Loucy (cell line): ENCODE data around the gene CNPY1.

Experiments
- H2AFZ ChIP-seq: fragments of 200-600 bp; sonication (generic); 2 replicates; pipeline ENCODE4 v1.6.0; 2016; ENCODE audit warnings: antibody characterized with exemption, mild to moderate bottlenecking, low read length, moderate library complexity
- H3F3A ChIP-seq: fragments of 200-600 bp; 2 replicates; pipeline ENCODE4 v1.6.0; 2016; ENCODE audit warnings: antibody characterized with exemption, low read depth, mild to moderate bottlenecking
- H3K27me3 ChIP-seq: fragments of 200-600 bp; sonication (generic); 2 replicates; pipeline ENCODE4 v1.6.1; 2014; ENCODE audit warnings: low read length, mild to moderate bottlenecking; ENCODE audit not compliant: insufficient read depth, poor library complexity, severe bottlenecking
- H3K36me3 ChIP-seq: fragments of 200-600 bp; sonication (generic); 2 replicates; pipeline ENCODE4 v1.6.1; 2016; ENCODE audit warnings: low read length; ENCODE audit not compliant: insufficient read depth
- H3K4me1 ChIP-seq: fragments of 200-600 bp; sonication (generic); 2 replicates; pipeline ENCODE4 v1.5.1; 2014; ENCODE audit warnings: low read length, mild to moderate bottlenecking; ENCODE audit not compliant: insufficient read depth, poor library complexity, severe bottlenecking
- H3K4me2 ChIP-seq: fragments of 200-600 bp; sonication (generic); 2 replicates; pipeline ENCODE4 v1.6.0; 2014; ENCODE audit warnings: antibody characterized with exemption, low read length, low read depth, mild to moderate bottlenecking; ENCODE audit not compliant: poor library complexity, severe bottlenecking
- H3K4me3 ChIP-seq: fragments of 200-600 bp; sonication (generic); 2 replicates; pipeline ENCODE4 v1.5.1; 2014; ENCODE audit warnings: low read length, mild to moderate bottlenecking, mixed read lengths; ENCODE audit not compliant: poor library complexity, severe bottlenecking
- H3K79me2 ChIP-seq: fragments of 200-600 bp; sonication (generic); 2 replicates; pipeline ENCODE4 v1.6.1; 2014; ENCODE audit warnings: low read length; ENCODE audit not compliant: insufficient read depth
- H3K9ac ChIP-seq: fragments of 200-600 bp; sonication (generic); 2 replicates; pipeline ENCODE4 v1.6.0; 2014; ENCODE audit warnings: mild to moderate bottlenecking, low read depth, low read length, moderate library complexity; ENCODE audit not compliant: poor library complexity, severe bottlenecking
- H3K9me2 ChIP-seq: fragments of 200-600 bp; sonication (generic); replicated peaks from 2 replicates; pipeline ENCODE4 v1.6.1; 2016; ENCODE audit warnings: low read depth, low read length, mixed read lengths
- H3K9me3 ChIP-seq: fragments of 200-600 bp; sonication (generic); 2 replicates; pipeline ENCODE4 v1.6.1; 2014; ENCODE audit warnings: mild to moderate bottlenecking, antibody characterized with exemption, low read length, low read depth; ENCODE audit not compliant: insufficient read depth
- H4K20me1 ChIP-seq: fragments of 200-600 bp; sonication (generic); 2 replicates; pipeline ENCODE4 v1.6.0; 2014; ENCODE audit warnings: antibody characterized with exemption, low read length, mild to moderate bottlenecking; ENCODE audit not compliant: insufficient read depth, poor library complexity, severe bottlenecking
- CTCF ChIP-seq: fragments of 200-600 bp; sonication (generic); conservative IDR thresholded peaks from 2 replicates; pipeline ENCODE4 v1.5.1; 2014; ENCODE audit warnings: mild to moderate bottlenecking, antibody characterized with exemption, low read length
- EZH2phosphoT487 ChIP-seq: fragments of 200-600 bp; IDR thresholded peaks from 2 replicates; pipeline ENCODE4 v1.6.1; 2018; ENCODE audit warnings: antibody characterized with exemption, mild to moderate bottlenecking, moderate library complexity, borderline replicate concordance

CNPY1 gene

GRCh38 chr7:155457544-155458110, 88.7 kb downstream of the CNPY1 start:
- Histone ChIP-seq H3K9ac (no peak overlapping the region), H4K20me1 (no peaks in the 10 kb centered on the region), H3K9me3 (no peaks in the 10 kb centered on the region), H3F3A (no peaks in the 10 kb centered on the region), H3K36me3 (no peaks in the 10 kb centered on the region), H3K4me1 (no peaks in the 10 kb centered on the region), H3K4me2 (no peak overlapping the region), H3K4me3 (no peak overlapping the region), H3K27me3 (peaks cover 1% of the 10 kb centered on the region), H3K79me2 (no peaks in the 10 kb centered on the region), H3K9me2 (no peaks in the 10 kb centered on the region), H2AFZ (no peak overlapping the region)
- no peak for TF ChIP-seq EZH2phosphoT487
- no peak for TF ChIP-seq CTCF

- Histone ChIP-seq H3K4me3 (no peak overlapping the region), H3K9me2 (no peaks in the 10 kb centered on the region), H3K9me3 (no peaks in the 10 kb centered on the region), H3K4me1 (no peaks in the 10 kb centered on the region), H3K27me3 (peaks cover 5% of the 10 kb centered on the region), H3K9ac (no peak overlapping the region), H3K4me2 (no peak overlapping the region), H3K36me3 (no peaks in the 10 kb centered on the region), H3K79me2 (no peaks in the 10 kb centered on the region), H3F3A (no peaks in the 10 kb centered on the region), H4K20me1 (no peaks in the 10 kb centered on the region), H2AFZ (no peak overlapping the region)
- TF ChIP-seq CTCF = no peak
- TF ChIP-seq EZH2phosphoT487 = no peak
These were observed 89.4 kb downstream of the CNPY1 start for GRCh38 chr7:155456738-155457543.

- H3K36me3 ChIP-seq = no peaks in the 10 kb centered on the region
- no peak overlapping the region for H3K4me2 ChIP-seq
- H3K27me3 ChIP-seq = peaks cover 5% of the 10 kb centered on the region
- H3K9ac ChIP-seq = no peak overlapping the region
- no peaks in the 10 kb centered on the region for H3K4me1 ChIP-seq
- no peak overlapping the region for H3K4me3 ChIP-seq
- H2AFZ ChIP-seq = no peak overlapping the region
- no peaks in the 10 kb centered on the region for H3K9me2 ChIP-seq
- no peaks in the 10 kb centered on the region for H3K9me3 ChIP-seq
- H3F3A ChIP-seq = no peaks in the 10 kb centered on the region
- H4K20me1 ChIP-seq = no peaks in the 10 kb centered on the region
- TF ChIP-seq CTCF = no peak
- no peak for TF ChIP-seq EZH2phosphoT487
- H3K79me2 ChIP-seq = no peaks in the 10 kb centered on the region
These were observed 90.3 kb downstream of the CNPY1 start for GRCh38 chr7:155455776-155456737.
